Small intestine (tissue), 7 donors: Measurements from ENCODE around the gene ATN1. TPM values are rescaled to one million over a fixed set of nuclear protein-coding genes. Genes with fewer than 3 reads are reported as not detected.

Experiments
- DNase-seq, 2 donors: peaks; one replicate each; pipeline versions ENCODE4 v3.0.0 to v3.0.0-alpha.2; 2013
- FAIRE-seq: peaks from 2 replicates; lab custom pipeline; 2012; peaks lifted over from hg19 to GRCh38; lab: Jason Lieb, UNC
- H3K27ac ChIP-seq, 3 donors: one replicate each; pipeline ENCODE4 v1.5.1; 2013; ENCODE audit warnings: low read length in 2 of 3, mild to moderate bottlenecking in 2 of 3, control low read depth in 1 of 3, inconsistent platforms in 1 of 3, low read depth in 1 of 3, moderate library complexity in 1 of 3
- H3K27me3 ChIP-seq, 3 donors: one replicate each; pipeline ENCODE4 v1.6.1; 2013; ENCODE audit warnings: low read length in 3 of 3, inconsistent platforms in 1 of 3; ENCODE audit not compliant: control insufficient read depth in 3 of 3, insufficient read depth in 3 of 3
- H3K36me3 ChIP-seq, 3 donors: one replicate each; pipeline ENCODE4 v1.6.1; 2013; ENCODE audit warnings: low read length in 3 of 3, inconsistent platforms in 1 of 3, low read depth in 1 of 3, mild to moderate bottlenecking in 1 of 3, moderate library complexity in 1 of 3; ENCODE audit not compliant: control insufficient read depth in 3 of 3, insufficient read depth in 2 of 3
- H3K4me1 ChIP-seq, 3 donors: one replicate each; pipeline ENCODE4 v1.6.1; 2013; ENCODE audit warnings: low read length in 2 of 3, inconsistent platforms in 1 of 3, low read depth in 1 of 3, mild to moderate bottlenecking in 1 of 3, moderate library complexity in 1 of 3; ENCODE audit not compliant: control insufficient read depth in 3 of 3, insufficient read depth in 2 of 3
- H3K4me3 ChIP-seq, 3 donors: one replicate each; pipeline ENCODE4 v1.5.1; 2013; ENCODE audit warnings: low read length in 3 of 3, control low read depth in 1 of 3, inconsistent platforms in 1 of 3, low read depth in 1 of 3, mild to moderate bottlenecking in 1 of 3, moderate library complexity in 1 of 3
- H3K9me3 ChIP-seq, 2 donors: one replicate each; pipeline ENCODE4 v1.6.1; 2013; ENCODE audit warnings: low read depth in 1 of 2, low read length in 1 of 2; ENCODE audit not compliant: control insufficient read depth in 2 of 2, insufficient read depth in 1 of 2
- WGBS, 3 donors: extraction: QIAGEN DNeasy Blood & Tissue Kit; methylation state at CpG; one replicate each; pipeline ENCODE4 v1.1.7; 2013; 5-methylcytosine and 5-hydroxymethylcytosine counted together
- polyA plus RNA-seq, 4 donors: library from polyadenylated mRNA; stranded (reverse) in 3 of 4; unstranded in 1 of 4; fragments of 200-250 nt in 3 of 4; fragments of 120-200 nt in 1 of 4; gene quantifications; one replicate each; pipeline versions ENCODE4 v1.2.1 to v1.2.3, GENCODE V29; 2013
- donor health status: healthy with polysubstance abuse.
- donor health status: control.
- donor health status: control.
- donor health status: Bipolar disorder and iron deficiency.
- donor health status: healthy.

The ATN1 gene
- polyA plus RNA-seq, 4 donors: 34.0 to 63.3 (median 46.2) TPM

- H3K4me1 ChIP-seq: peaks cover 5 to 35% (median 8%) of the 10 kb centered on the region in 3 donors
- no peak for FAIRE-seq
- no peaks in the 10 kb centered on the region for H3K27me3 ChIP-seq
- H3K36me3 ChIP-seq: peaks cover 0 to 50% (median 2%) of the 10 kb centered on the region in 3 donors
- no peak overlapping the region for H3K4me3 ChIP-seq
- WGBS, 3 donors: 91 to 93% (median 91%) methylated on average over 11 of the region's 11 CpGs
- DNase-seq: no peak
- no peaks in the 10 kb centered on the region for H3K9me3 ChIP-seq
- H3K27ac ChIP-seq: peak overlapping the region in 2 of 3 donors; percentile 16 to 99
Observed at GRCh38 chr12:6942331-6942665, 14.5 kb downstream of the ATN1 start.

GRCh38 chr12:6943389-6943721, 15.6 kb downstream of the ATN1 start:
- H3K9me3 ChIP-seq: no peaks in the 10 kb centered on the region
- whole genome bisulfite sequencing, 3 donors: 0 to 1% (median 1%) methylated on average over 13 of the region's 13 CpGs
- no peak for FAIRE-seq

GRCh38 chr12:6943722-6944380, 16.1 kb downstream of the ATN1 start, which contains the start of the genes C12orf57 and RNU7-1:
C12orf57 (plus strand) TSS chr12:6944022; CDS start chr12:6944122, 100 bp downstream.
RNU7-1 (plus strand) TSS chr12:6943816.
- peak within 1 kb of the TSS; percentile 94 to 99 (median 98) for H3K27ac ChIP-seq

More at GRCh38 chr12:6943389-6943721, 15.6 kb downstream of the ATN1 start:
- peak overlapping the region; percentile 94 to 99 (median 98) for H3K27ac ChIP-seq
- H3K4me3 ChIP-seq: peak overlapping the region in 1 of 3 donors; percentile 75
- H3K36me3 ChIP-seq: peaks cover 0 to 55% (median 2%) of the 10 kb centered on the region in 3 donors
- H3K4me1 ChIP-seq: peaks cover 5 to 31% (median 6%) of the 10 kb centered on the region in 3 donors
- DNase-seq: peak; percentile 91 to 92
- no peaks in the 10 kb centered on the region for H3K27me3 ChIP-seq

GRCh38 chr12:6944381-6945186, 16.8 kb downstream of the ATN1 start:
- no peak for FAIRE-seq
- peak; percentile 95 for DNase-seq
- Histone ChIP-seq H3K4me3 (peak overlapping the region; percentile 46 to 75 (median 55)), H3K36me3 (peaks cover 0 to 43% (median 2%) of the 10 kb centered on the region in 3 donors), H3K27ac (peak overlapping the region; percentile 94 to 99 (median 98)), H3K9me3 (no peaks in the 10 kb centered on the region), H3K4me1 (peaks cover 4 to 23% (median 5%) of the 10 kb centered on the region in 3 donors), H3K27me3 (no peaks in the 10 kb centered on the region)
- 1 to 3% (median 2%) methylated on average over 48 of the region's 48 CpGs for WGBS, 3 donors

More at GRCh38 chr12:6943722-6944380, 16.1 kb downstream of the ATN1 start, which contains the start of the genes C12orf57 and RNU7-1:
- DNase-seq: peak; percentile 89 to 95
- no peak for FAIRE-seq
- Histone ChIP-seq H3K4me3 (peak within 1 kb of the TSS; percentile 46 to 75 (median 55)), H3K36me3 (peaks cover 0 to 50% (median 2%) of the 10 kb centered on the region in 3 donors), H3K4me1 (peaks cover 4 to 26% (median 5%) of the 10 kb centered on the region in 3 donors), H3K27me3 (no peaks in the 10 kb centered on the region), H3K9me3 (no peaks in the 10 kb centered on the region)
- WGBS, 3 donors: 0 to 1% (median 0%) methylated on average over 31 of the region's 31 CpGs

GRCh38 chr12:6945613-6946012, 17.9 kb downstream of the ATN1 start:
- DNase-seq (no peak), FAIRE-seq (no peak)
- 46 to 65% (median 50%) methylated on average over 11 of the region's 11 CpGs for WGBS, 3 donors
- Histone ChIP-seq H3K27me3 (no peaks in the 10 kb centered on the region), H3K4me3 (peak overlapping the region in 2 of 3 donors; percentile 32 to 60), H3K9me3 (no peaks in the 10 kb centered on the region), H3K27ac (peak overlapping the region; percentile 82 to 99 (median 92)), H3K36me3 (peaks cover 0 to 32% (median 2%) of the 10 kb centered on the region in 3 donors), H3K4me1 (peaks cover 4 to 23% (median 5%) of the 10 kb centered on the region in 3 donors)

- H3K27me3 ChIP-seq: no peaks in the 10 kb centered on the region
- H3K36me3 ChIP-seq: peaks cover 0 to 28% (median 2%) of the 10 kb centered on the region in 3 donors
- FAIRE-seq: no peak
- H3K4me1 ChIP-seq: peaks cover 4 to 23% (median 5%) of the 10 kb centered on the region in 3 donors
- no peaks in the 10 kb centered on the region for H3K9me3 ChIP-seq
- peak overlapping the region in 2 of 3 donors; percentile 50 to 60 for H3K4me3 ChIP-seq
- H3K27ac ChIP-seq: peak overlapping the region; percentile 82 to 99 (median 92)
- peak; percentile 98 for DNase-seq
- 3 to 21% (median 4%) methylated on average over 29 to 32 of the region's 32 CpGs for WGBS, 3 donors
Observed at GRCh38 chr12:6946033-6946919, 18.5 kb downstream of the ATN1 start.

GRCh38 chr12:6946920-6947374, 19.2 kb downstream of the ATN1 start:
- Histone ChIP-seq H3K9me3 (no peaks in the 10 kb centered on the region), H3K4me1 (peaks cover 4 to 23% (median 5%) of the 10 kb centered on the region in 3 donors), H3K27me3 (no peaks in the 10 kb centered on the region), H3K4me3 (peak overlapping the region in 2 of 3 donors; percentile 50 to 60), H3K36me3 (peaks cover 0 to 26% (median under 1%) of the 10 kb centered on the region in 3 donors), H3K27ac (peak overlapping the region; percentile 38 to 99 (median 62))
- DNase-seq (peak in 1 of 2 donors; percentile 35), FAIRE-seq (no peak)
- WGBS, 3 donors: 28 to 52% (median 38%) methylated on average over 8 of the region's 8 CpGs
